ENCODE results near the gene NUCB1.

- TF ChIP-seq CTCF (IDR thresholded peaks at IDR 0.05) (no peak), POLR2AphosphoS5 (IDR thresholded peaks at IDR 0.05) (no peak), POLR2A (IDR thresholded peaks at IDR 0.05) (no peak)
Observed at GRCh38 chr19:48922548-48923490, 22.7 kb downstream of the NUCB1 start.
